ENCODE data around the gene BRD3. TPM values are rescaled to one million over a fixed set of nuclear protein-coding genes. Genes with fewer than 3 reads are reported as not detected.

The BRD3 gene
- polyA plus RNA-seq, 1 experiment, result 6.6 TPM

- TF ChIP-seq, protein P1, sequence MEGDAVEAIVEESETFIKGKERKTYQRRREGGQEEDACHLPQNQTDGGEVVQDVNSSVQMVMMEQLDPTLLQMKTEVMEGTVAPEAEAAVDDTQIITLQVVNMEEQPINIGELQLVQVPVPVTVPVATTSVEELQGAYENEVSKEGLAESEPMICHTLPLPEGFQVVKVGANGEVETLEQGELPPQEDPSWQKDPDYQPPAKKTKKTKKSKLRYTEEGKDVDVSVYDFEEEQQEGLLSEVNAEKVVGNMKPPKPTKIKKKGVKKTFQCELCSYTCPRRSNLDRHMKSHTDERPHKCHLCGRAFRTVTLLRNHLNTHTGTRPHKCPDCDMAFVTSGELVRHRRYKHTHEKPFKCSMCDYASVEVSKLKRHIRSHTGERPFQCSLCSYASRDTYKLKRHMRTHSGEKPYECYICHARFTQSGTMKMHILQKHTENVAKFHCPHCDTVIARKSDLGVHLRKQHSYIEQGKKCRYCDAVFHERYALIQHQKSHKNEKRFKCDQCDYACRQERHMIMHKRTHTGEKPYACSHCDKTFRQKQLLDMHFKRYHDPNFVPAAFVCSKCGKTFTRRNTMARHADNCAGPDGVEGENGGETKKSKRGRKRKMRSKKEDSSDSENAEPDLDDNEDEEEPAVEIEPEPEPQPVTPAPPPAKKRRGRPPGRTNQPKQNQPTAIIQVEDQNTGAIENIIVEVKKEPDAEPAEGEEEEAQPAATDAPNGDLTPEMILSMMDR (IDR thresholded peaks at IDR 0.05; ENCODE audit: insufficient read depth, low read depth, low read length), result no peak
- POLR2A ChIA-PET, result no interaction called here
- CTCF ChIA-PET, result interaction anchor here (4.8 to 5.5 kb wide), 2 partner anchors 205 to 216 kb away, joined by 140 to 221 read pairs; no protein-coding TSS in a partner anchor
- Histone ChIP-seq H3K27me3 (ENCODE audit: control insufficient read depth, insufficient read depth, low read length) (peaks cover 2% of the 10 kb centered on the region; the same call in 1 of the 2 replicates), H3K4me3 (ENCODE audit: low read depth, low read length) (no peak overlapping the region), H3K36me3 (ENCODE audit: control insufficient read depth, insufficient read depth, low read length) (no peaks in the 10 kb centered on the region)
- DNase-seq (ENCODE audit: low read depth), result no peak
Observed at GRCh38 chr9:133996531-133997520, 71.0 kb downstream of the BRD3 start.

DNA sequence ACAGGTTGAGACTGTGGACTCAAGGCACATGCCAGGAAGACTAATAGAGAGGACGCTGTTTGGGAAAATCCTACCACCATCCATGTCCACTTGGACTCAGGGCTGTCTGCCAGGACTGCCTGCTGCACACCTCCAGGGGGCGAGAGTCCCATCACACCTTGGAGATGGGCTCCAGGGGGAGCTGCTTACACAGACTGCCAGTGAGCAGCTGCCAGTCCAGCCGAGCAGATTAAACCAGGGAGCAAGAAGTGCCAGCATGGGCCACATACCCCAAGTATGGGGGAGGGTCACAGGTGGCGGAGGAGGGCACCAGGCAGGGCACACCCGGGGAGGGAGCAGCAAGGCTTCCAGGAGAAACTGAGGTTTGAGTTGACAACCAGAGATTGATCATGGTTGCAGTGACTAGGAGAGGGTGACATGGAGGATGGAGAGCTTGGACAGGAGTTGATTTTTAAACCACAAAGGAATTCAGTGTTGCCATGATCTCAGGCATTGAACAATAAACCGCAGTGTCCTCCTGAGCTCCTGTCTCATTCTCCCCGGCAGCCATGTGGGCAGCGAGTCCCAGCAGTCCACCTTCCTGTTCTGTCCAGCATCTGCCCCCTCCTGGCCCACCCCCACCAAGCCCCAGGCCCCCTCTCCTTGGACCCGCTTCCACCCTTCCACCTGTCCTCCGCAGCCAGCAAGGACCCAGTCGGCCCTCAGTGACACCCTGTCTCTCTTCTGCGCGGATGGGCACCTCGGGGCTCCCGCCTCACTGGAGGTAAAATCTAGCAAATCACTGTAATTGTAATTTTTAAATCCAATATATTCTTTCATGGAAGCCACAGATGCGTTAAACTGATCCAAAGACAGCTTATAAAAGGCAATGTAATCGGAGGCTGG is 72.6 kb downstream of the BRD3 start:
- TF ChIP-seq, protein P1 (IDR thresholded peaks at IDR 0.05; ENCODE audit: insufficient read depth, low read depth, low read length), result peak; percentile 34
- Histone ChIP-seq H3K27me3 (ENCODE audit: control insufficient read depth, insufficient read depth, low read length) (peaks cover 2% of the 10 kb centered on the region; the same call in 1 of the 2 replicates), H3K36me3 (ENCODE audit: control insufficient read depth, insufficient read depth, low read length) (no peaks in the 10 kb centered on the region), H3K4me3 (ENCODE audit: low read depth, low read length) (no peak overlapping the region)
- POLR2A ChIA-PET, result no interaction called here
- CTCF ChIA-PET, result interaction anchor here (0.5 to 5.5 kb wide), 27 partner anchors 11 to 1012 kb away, joined by 3 to 221 read pairs (median 4); partner anchors contain the start of genes BRD3OS and WDR5
- no peak for DNase-seq (ENCODE audit: low read depth)

DNA sequence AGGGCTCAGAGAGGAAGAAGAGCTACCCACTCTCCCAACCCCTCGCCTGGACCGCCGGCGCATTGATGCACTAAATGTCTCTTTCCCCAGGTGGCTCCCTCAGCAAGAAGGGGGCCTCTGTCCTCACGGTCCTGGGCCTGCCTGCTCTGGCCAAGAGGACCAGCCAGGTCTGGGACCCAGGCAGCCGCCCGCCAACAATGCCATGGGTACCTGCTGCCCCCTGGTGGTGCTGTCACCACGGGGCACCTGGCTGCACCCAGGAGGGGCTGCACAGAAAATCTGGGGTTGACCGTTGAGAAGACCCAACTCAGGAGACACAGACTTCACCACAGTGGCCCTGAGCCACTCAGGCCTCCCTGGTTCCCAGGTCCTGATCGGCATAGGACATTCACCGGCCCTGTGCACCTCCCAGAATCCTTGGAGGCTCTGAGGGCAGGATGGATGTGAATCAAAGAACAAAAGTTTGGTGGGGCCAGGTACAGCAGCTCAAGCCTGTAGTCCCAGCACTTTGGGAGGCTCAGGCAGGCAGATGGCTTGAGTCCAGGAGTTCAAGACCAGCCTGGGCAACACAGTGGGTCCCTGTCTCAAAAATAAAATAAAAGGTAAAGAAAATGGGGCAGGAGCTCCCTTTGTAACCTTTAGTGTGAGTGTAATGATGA is 73.3 kb downstream of the BRD3 start:
- TF ChIP-seq, protein P1 (IDR thresholded peaks at IDR 0.05; ENCODE audit: insufficient read depth, low read depth, low read length), result peak; percentile 98
- H3K4me3 ChIP-seq (ENCODE audit: low read depth, low read length), result no peak overlapping the region
- ChIA-PET POLR2A (no interaction called here), CTCF (interaction anchor here (0.6 to 5.5 kb wide), 39 partner anchors 8 to 476 kb away, joined by 3 to 221 read pairs (median 4); partner anchors contain the start of genes BRD3OS and WDR5)
- H3K27me3 ChIP-seq (ENCODE audit: control insufficient read depth, insufficient read depth, low read length), result peaks cover 2% of the 10 kb centered on the region; the same call in 1 of the 2 replicates
- no peak for DNase-seq (ENCODE audit: low read depth)
- H3K36me3 ChIP-seq (ENCODE audit: control insufficient read depth, insufficient read depth, low read length), result no peaks in the 10 kb centered on the region

GRCh38 chr9:133993635-133994253 is 74.1 kb downstream of the BRD3 start:
- CTCF ChIA-PET, result interaction anchor here (0.7 to 5.5 kb wide), 35 partner anchors 8 to 507 kb away, joined by 3 to 221 read pairs (median 4); partner anchors contain the start of gene BRD3OS
- no peak for DNase-seq (ENCODE audit: low read depth)
- TF ChIP-seq, protein P1 (IDR thresholded peaks at IDR 0.05; ENCODE audit: insufficient read depth, low read depth, low read length), result no peak
- POLR2A ChIA-PET, result no interaction called here
- no peaks in the 10 kb centered on the region for H3K36me3 ChIP-seq (ENCODE audit: control insufficient read depth, insufficient read depth, low read length)
- peak overlapping the region; percentile 85 for H3K4me3 ChIP-seq (ENCODE audit: low read depth, low read length)
- H3K27me3 ChIP-seq (ENCODE audit: control insufficient read depth, insufficient read depth, low read length), result peaks cover 2% of the 10 kb centered on the region; the same call in 1 of the 2 replicates

Data from BJ (cell line).